GM23248 (cell line): ENCODE results near the gene CHST12. TPM values are rescaled to one million over a fixed set of nuclear protein-coding genes. Genes with fewer than 3 reads are reported as not detected.

Experiments used
- DNase-seq: peaks from one replicate; pipeline ENCODE4 v3.0.0-alpha.2; 2015
- H2AFZ ChIP-seq: fragments of 200-600 bp; sonication (generic); 2 replicates; pipeline ENCODE4 v1.6.1; 2016; ENCODE audit warnings: antibody characterized with exemption
- H3F3A ChIP-seq: fragments of 200-600 bp; sonication (generic); 2 replicates; pipeline ENCODE4 v1.6.1; 2016; ENCODE audit warnings: mild to moderate bottlenecking, antibody characterized with exemption, mixed run types; ENCODE audit not compliant: insufficient read depth
- H3K27ac ChIP-seq: fragments of 200-600 bp; sonication (generic); 2 replicates; pipeline ENCODE4 v1.5.1; 2016; ENCODE audit warnings: mild to moderate bottlenecking
- H3K27me3 ChIP-seq: fragments of 200-600 bp; sonication (generic); replicated peaks from 2 replicates; pipeline ENCODE4 v1.6.1; 2016; ENCODE audit warnings: mild to moderate bottlenecking; ENCODE audit not compliant: insufficient read depth
- H3K36me3 ChIP-seq: fragments of 200-600 bp; sonication (generic); 2 replicates; pipeline ENCODE4 v1.6.1; 2016; ENCODE audit warnings: low read depth, mild to moderate bottlenecking
- H3K4me1 ChIP-seq: fragments of 200-600 bp; sonication (generic); 2 replicates; pipeline ENCODE4 v1.6.1; 2016; ENCODE audit warnings: mild to moderate bottlenecking; ENCODE audit not compliant: insufficient read depth
- H3K4me2 ChIP-seq: fragments of 200-600 bp; sonication (generic); one replicate; pipeline ENCODE4 v1.6.1; 2016; ENCODE audit warnings: mild to moderate bottlenecking; ENCODE audit not compliant: unreplicated experiment
- H3K4me3 ChIP-seq: fragments of 200-600 bp; sonication (generic); 2 replicates; pipeline ENCODE4 v1.5.1; 2016; ENCODE audit warnings: mild to moderate bottlenecking
- H3K79me2 ChIP-seq: fragments of 200-600 bp; sonication (generic); 2 replicates; pipeline ENCODE4 v1.6.1; 2016; ENCODE audit warnings: mild to moderate bottlenecking; ENCODE audit not compliant: insufficient read depth
- H3K9ac ChIP-seq: fragments of 200-600 bp; sonication (generic); 2 replicates; pipeline ENCODE4 v1.6.1; 2016; ENCODE audit warnings: mild to moderate bottlenecking
- H3K9me2 ChIP-seq: fragments of 200-600 bp; sonication (generic); 2 replicates; pipeline ENCODE4 v1.6.1; 2016; ENCODE audit warnings: mixed run types, mild to moderate bottlenecking, moderate library complexity; ENCODE audit not compliant: insufficient read depth
- H3K9me3 ChIP-seq: fragments of 200-600 bp; sonication (generic); one replicate; pipeline ENCODE4 v1.6.1; 2017; ENCODE audit warnings: low read depth
- H4K20me1 ChIP-seq: fragments of 200-600 bp; sonication (generic); 2 replicates; pipeline ENCODE4 v1.6.0; 2016; ENCODE audit not compliant: insufficient read depth
- EZH2 ChIP-seq: fragments of 200-600 bp; sonication (generic); IDR thresholded peaks from 2 replicates; pipeline ENCODE4 v1.6.1; 2018; ENCODE audit warnings: antibody characterized with exemption, mild to moderate bottlenecking; ENCODE audit not compliant: insufficient read depth, poor library complexity, severe bottlenecking
- EZH2phosphoT487 ChIP-seq: fragments of 200-600 bp; sonication (generic); IDR thresholded peaks from 2 replicates; pipeline ENCODE4 v1.6.1; 2018; ENCODE audit warnings: antibody characterized with exemption, moderate library complexity, mild to moderate bottlenecking, low read depth; ENCODE audit not compliant: insufficient read depth
- WGBS, 2 experiments: methylation state at CpG; one replicate each; pipeline ENCODE4 v1.1.6; 2015 to 2017; ENCODE audit warnings: low lambda C conversion rate in 2 of 2, low coverage in 1 of 2; ENCODE audit errors: missing lambda C conversion rate in 2 of 2; 5-methylcytosine and 5-hydroxymethylcytosine counted together
- in situ Hi-C: fragments of 300-500 bp; cut with MboI; formaldehyde crosslinking; loops from 2 replicates; pipeline ENCODE4 v1.15.0; 2020
- polyA plus RNA-seq: library from polyadenylated mRNA; unstranded; fragments of >200 nt; fragmentation: Nextera tagmentation; extraction: Ambion mirVana; gene quantifications from 2 replicates; pipeline ENCODE4 v1.2.1, GENCODE V29; 2016
- small RNA-seq: library from RNA; depleted of rRNA; stranded (forward); fragments of <200 nt; gene quantifications from one replicate; pipeline ENCODE3, GENCODE V24; 2014; ENCODE audit warnings: low read depth, low replicate concordance
- total RNA-seq: library from RNA; depleted of rRNA; stranded (reverse); fragments of >200 nt; shearing (Covaris generic); gene quantifications from 2 replicates; pipeline ENCODE4 v1.2.3, GENCODE V29; 2014; rRNA removed

Gene CHST12
- total and polyA plus RNA-seq, 2 experiments from 2014 or later = 10.6 to 33.7 TPM

DNA sequence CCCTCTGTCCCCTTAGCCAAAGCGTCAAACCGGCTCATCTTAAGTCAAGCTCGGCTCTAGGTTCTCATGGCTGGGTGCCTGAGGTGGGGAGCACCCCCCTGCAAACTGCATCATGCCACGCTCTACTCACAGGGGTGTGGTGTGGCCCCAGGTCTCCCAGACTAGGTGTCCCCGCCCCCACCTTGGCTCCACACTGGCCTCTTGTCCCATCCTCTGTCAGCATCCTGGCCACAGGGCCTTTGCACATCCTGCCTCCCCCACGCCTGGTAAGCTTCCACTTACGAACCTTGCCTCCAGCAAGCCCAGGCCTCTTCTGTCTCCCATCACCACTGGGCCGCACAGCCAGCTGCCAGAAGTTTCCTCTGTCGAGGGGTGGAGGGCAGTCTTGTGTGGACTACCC, 93.0 kb downstream of the CHST12 start:
- DNase-seq = no peak
- no peaks in the 10 kb centered on the region for H3K27me3 ChIP-seq
- H4K20me1 ChIP-seq = no peaks in the 10 kb centered on the region
- no peaks in the 10 kb centered on the region for H3F3A ChIP-seq
- in situ Hi-C loops = no loop called here
- TF ChIP-seq EZH2 = no peak
- no peak for TF ChIP-seq EZH2phosphoT487
- H3K27ac ChIP-seq = no peak overlapping the region
- H3K9me2 ChIP-seq = no peaks in the 10 kb centered on the region
- no peak overlapping the region for H3K4me3 ChIP-seq
- H3K9ac ChIP-seq = no peak overlapping the region
- no peaks in the 10 kb centered on the region for H3K9me3 ChIP-seq
- 73 to 76% methylated on average over 9 of the region's 9 CpGs for WGBS, 2 experiments
- no peak overlapping the region for H2AFZ ChIP-seq
- H3K4me1 ChIP-seq = 0 out of 2 replicates have a peak, but pooled peaks cover 6% of the 10 kb centered on the region
- no peaks in the 10 kb centered on the region for H3K36me3 ChIP-seq
- H3K79me2 ChIP-seq = no peaks in the 10 kb centered on the region
- H3K4me2 ChIP-seq = no peak overlapping the region

DNA sequence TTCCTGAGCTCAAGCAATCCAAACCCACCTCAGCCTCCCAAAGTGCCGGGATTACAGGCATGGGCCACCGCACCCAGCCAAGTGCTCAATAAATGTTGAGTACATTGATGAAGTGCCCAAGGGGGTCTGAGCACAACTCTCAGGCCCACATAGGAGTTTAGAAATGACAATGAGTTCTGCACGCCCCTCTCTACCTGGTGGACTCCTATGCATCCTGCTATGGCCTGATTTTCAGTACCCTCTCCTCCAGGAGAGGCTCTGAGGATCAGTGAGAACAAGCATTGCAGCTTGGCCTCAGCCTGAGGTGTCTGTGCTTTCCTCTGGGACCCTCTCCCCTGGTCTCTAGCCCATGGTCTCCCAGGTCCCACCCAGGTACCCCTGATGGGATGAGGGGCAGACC, 93.7 kb downstream of the CHST12 start:
- no peaks in the 10 kb centered on the region for H3K9me2 ChIP-seq
- no peaks in the 10 kb centered on the region for H3K9me3 ChIP-seq
- no peak for TF ChIP-seq EZH2phosphoT487
- no peak for TF ChIP-seq EZH2
- no peaks in the 10 kb centered on the region for H3F3A ChIP-seq
- no peak for DNase-seq
- 0 out of 2 replicates have a peak, but pooled peaks cover 6% of the 10 kb centered on the region for H3K4me1 ChIP-seq
- no peak overlapping the region for H3K27ac ChIP-seq
- H3K27me3 ChIP-seq = no peaks in the 10 kb centered on the region
- H3K9ac ChIP-seq = no peak overlapping the region
- no peak overlapping the region for H3K4me3 ChIP-seq
- no peaks in the 10 kb centered on the region for H3K36me3 ChIP-seq
- WGBS, 2 experiments = 50 to 65% methylated on average over 3 of the region's 3 CpGs
- no peak overlapping the region for H3K4me2 ChIP-seq
- no peak overlapping the region for H2AFZ ChIP-seq
- H3K79me2 ChIP-seq = no peaks in the 10 kb centered on the region
- no peaks in the 10 kb centered on the region for H4K20me1 ChIP-seq
- in situ Hi-C loops = no loop called here

- no peak overlapping the region for H2AFZ ChIP-seq
- H3F3A ChIP-seq = no peaks in the 10 kb centered on the region
- H3K27ac ChIP-seq = no peak overlapping the region
- no peak overlapping the region for H3K4me2 ChIP-seq
- no peaks in the 10 kb centered on the region for H3K27me3 ChIP-seq
- WGBS, 2 experiments = 12 to 16% methylated on average over 23 to 24 of the region's 25 CpGs
- DNase-seq = no peak
- no peak for TF ChIP-seq EZH2
- no peak for TF ChIP-seq EZH2phosphoT487
- no peaks in the 10 kb centered on the region for H4K20me1 ChIP-seq
- in situ Hi-C loops = no loop called here
- H3K79me2 ChIP-seq = no peaks in the 10 kb centered on the region
- no peak overlapping the region for H3K4me3 ChIP-seq
- H3K9me3 ChIP-seq = no peaks in the 10 kb centered on the region
- H3K36me3 ChIP-seq = no peaks in the 10 kb centered on the region
- H3K9me2 ChIP-seq = no peaks in the 10 kb centered on the region
- H3K4me1 ChIP-seq = 0 out of 2 replicates have a peak, but pooled peaks cover 6% of the 10 kb centered on the region
- no peak overlapping the region for H3K9ac ChIP-seq
Observed at GRCh38 chr7:2497500-2498336, 94.3 kb downstream of the CHST12 start.

Small RNA genes lying within 50 kb of the gene (small RNA-seq; reads per million reads assigned to genes)
- gene AC004840.2 = not detected

Other genes starting within 250 kb of the CHST12 start
- gene MAD1L1, start 170.7 kb upstream of the CHST12 start, total RNA-seq = 57.0 and 69.8 TPM in 2 replicates
- 38.2 and 46.5 TPM in 2 replicates for gene MAD1L1, start 170.7 kb upstream of the CHST12 start, polyA plus RNA-seq
- gene MRM2, start 161.4 kb upstream of the CHST12 start, total RNA-seq = 20.8 and 21.5 TPM in 2 replicates
- 42.2 and 46.4 TPM in 2 replicates for gene MRM2, start 161.4 kb upstream of the CHST12 start, polyA plus RNA-seq
- 15.7 and 61.0 TPM in 2 replicates for gene NUDT1, start 161.4 kb upstream of the CHST12 start, total RNA-seq
- 47.7 and 51.1 TPM in 2 replicates for gene NUDT1, start 161.4 kb upstream of the CHST12 start, polyA plus RNA-seq
- gene SNX8, start 89.2 kb upstream of the CHST12 start, total RNA-seq = 13.1 and 23.8 TPM in 2 replicates
- 36.8 and 44.4 TPM in 2 replicates for gene SNX8, start 89.2 kb upstream of the CHST12 start, polyA plus RNA-seq
- gene EIF3B, start 48.8 kb upstream of the CHST12 start, total RNA-seq = 180 and 212 TPM in 2 replicates
- gene EIF3B, start 48.8 kb upstream of the CHST12 start, polyA plus RNA-seq = 79.5 and 82.5 TPM in 2 replicates
- not detected in 2 replicates for gene GRIFIN, start 72.8 kb downstream of the CHST12 start, total RNA-seq
- not detected in 2 replicates for gene GRIFIN, start 72.8 kb downstream of the CHST12 start, polyA plus RNA-seq
- 2.0 and 3.6 TPM in 2 replicates for gene LFNG, start 116.2 kb downstream of the CHST12 start, total RNA-seq
- gene LFNG, start 116.2 kb downstream of the CHST12 start, polyA plus RNA-seq = 0.18 and 0.19 TPM in 2 replicates
- 37.9 and 39.7 TPM in 2 replicates for gene BRAT1, start 151.9 kb downstream of the CHST12 start, total RNA-seq
- 28.6 and 32.4 TPM in 2 replicates for gene BRAT1, start 151.9 kb downstream of the CHST12 start, polyA plus RNA-seq
- 14.9 and 24.4 TPM in 2 replicates for gene IQCE, start 155.4 kb downstream of the CHST12 start, total RNA-seq
- gene IQCE, start 155.4 kb downstream of the CHST12 start, polyA plus RNA-seq = 12.1 and 14.7 TPM in 2 replicates
- 25.3 and 33.6 TPM in 2 replicates for gene TTYH3, start 228.4 kb downstream of the CHST12 start, total RNA-seq
- gene TTYH3, start 228.4 kb downstream of the CHST12 start, polyA plus RNA-seq = 43.5 and 46.0 TPM in 2 replicates